Effector memory CD8-positive, alpha-beta T cell (primary cell): ENCODE results near the gene C1QTNF7.
A peak's percentile ranks its signal among the peaks of the same experiment; 100 is the strongest.

Experiments
- ATAC-seq: fragments of 150-1000 bp; cut with Tn5 transposase; replicated peaks from 2 replicates; pipeline ENCODE4 v1.10.0; 2021; ENCODE audit warnings: mild to moderate bottlenecking, moderate library complexity
- DNase-seq, 3 experiments: peaks; one replicate each; pipeline ENCODE4 v3.0.0; 2021
- H3K27ac Mint-ChIP-seq, 2 donors: one replicate each; pipeline ENCODE4 v1.8.0; 2022; ENCODE audit warnings: mild to moderate bottlenecking in 2 of 2, mixed read lengths in 2 of 2, moderate library complexity in 2 of 2
- H3K27me3 Mint-ChIP-seq, 2 donors: one replicate each; pipeline ENCODE4 v1.8.0; 2022; ENCODE audit warnings: mixed read lengths in 2 of 2
- H3K36me3 Mint-ChIP-seq: one replicate; pipeline ENCODE4 v1.8.0; 2022; ENCODE audit warnings: mild to moderate bottlenecking, moderate library complexity, mixed read lengths; ENCODE audit not compliant: insufficient read depth
- H3K4me1 Mint-ChIP-seq, 2 donors: one replicate each; pipeline ENCODE4 v1.8.0; 2022; ENCODE audit warnings: low read depth in 2 of 2, mixed read lengths in 2 of 2
- H3K4me3 Mint-ChIP-seq, 2 donors: one replicate each; pipeline ENCODE4 v1.8.0; 2022; ENCODE audit warnings: mild to moderate bottlenecking in 2 of 2, mixed read lengths in 2 of 2, moderate library complexity in 2 of 2
- H3K9me3 Mint-ChIP-seq, 2 donors: one replicate each; pipeline ENCODE4 v1.8.0; 2022; ENCODE audit warnings: mixed read lengths in 2 of 2
- total RNA-seq, 9 experiments: gene quantifications; one replicate each; lab custom pipeline; 2026; lab: John Stamatoyannopoulos, UW

C1QTNF7 gene, protein sequence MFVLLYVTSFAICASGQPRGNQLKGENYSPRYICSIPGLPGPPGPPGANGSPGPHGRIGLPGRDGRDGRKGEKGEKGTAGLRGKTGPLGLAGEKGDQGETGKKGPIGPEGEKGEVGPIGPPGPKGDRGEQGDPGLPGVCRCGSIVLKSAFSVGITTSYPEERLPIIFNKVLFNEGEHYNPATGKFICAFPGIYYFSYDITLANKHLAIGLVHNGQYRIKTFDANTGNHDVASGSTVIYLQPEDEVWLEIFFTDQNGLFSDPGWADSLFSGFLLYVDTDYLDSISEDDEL
- 0 to 0.07 (median 0) reads per million in 9 experiments for total RNA-seq

DNA sequence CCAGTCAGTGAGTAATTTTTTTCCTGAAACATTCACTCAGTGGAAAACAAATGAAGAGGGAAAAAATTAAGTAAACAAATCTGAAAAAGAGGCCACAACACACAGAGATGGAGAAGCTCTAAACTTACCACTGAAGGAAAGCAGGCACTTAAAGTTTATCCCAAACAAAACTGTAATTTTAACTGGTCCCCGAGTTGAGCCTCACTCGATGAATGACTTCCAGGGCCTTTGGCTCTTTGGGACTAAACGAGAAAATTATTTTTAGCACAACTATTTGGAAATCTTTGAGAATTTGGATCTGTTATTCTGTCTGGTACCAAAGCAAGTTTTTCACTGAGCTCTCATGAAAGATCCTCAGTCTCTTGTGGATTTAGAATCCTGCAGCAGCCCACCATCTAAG, at the start of gene C1QTNF7:
Gene C1QTNF7 (plus strand): TSS at position 333 of the 400 bp plus-strand sequence. CDS start 7,711 bp downstream, outside the sequence.
- peaks cover 0 to 2% of the 10 kb centered on the region in 2 donors for H3K4me1 Mint-ChIP-seq
- ATAC-seq (no peak), DNase-seq (no peak)
- H3K4me3 Mint-ChIP-seq, result no peak within 1 kb of the TSS
- H3K27ac Mint-ChIP-seq, result no peak within 1 kb of the TSS
- H3K27me3 Mint-ChIP-seq, result peaks cover 11 to 15% of the 10 kb centered on the region in 2 donors
- H3K36me3 Mint-ChIP-seq, result no peaks in the 10 kb centered on the region
- no peaks in the 10 kb centered on the region for H3K9me3 Mint-ChIP-seq

- Mint-ChIP-seq H3K27me3 (peaks cover 9 to 17% of the 10 kb centered on the region in 2 donors), H3K9me3 (no peaks in the 10 kb centered on the region), H3K27ac (no peak overlapping the region), H3K36me3 (no peaks in the 10 kb centered on the region), H3K4me1 (peaks cover 2 to 5% of the 10 kb centered on the region in 2 donors), H3K4me3 (no peak overlapping the region)
- ATAC-seq, result no peak
- DNase-seq, result no peak
Measured at GRCh38 chr4:15378062-15378461, 49.8 kb upstream of the C1QTNF7 start.

- ATAC-seq (no peak), DNase-seq (no peak)
- Mint-ChIP-seq H3K27ac (no peak overlapping the region), H3K36me3 (no peaks in the 10 kb centered on the region), H3K9me3 (no peaks in the 10 kb centered on the region), H3K4me3 (no peak overlapping the region), H3K4me1 (peaks cover 2 to 5% of the 10 kb centered on the region in 2 donors), H3K27me3 (peaks cover 9 to 17% of the 10 kb centered on the region in 2 donors)
Measured at GRCh38 chr4:15378493-15378892, 49.3 kb upstream of the C1QTNF7 start.

DNA sequence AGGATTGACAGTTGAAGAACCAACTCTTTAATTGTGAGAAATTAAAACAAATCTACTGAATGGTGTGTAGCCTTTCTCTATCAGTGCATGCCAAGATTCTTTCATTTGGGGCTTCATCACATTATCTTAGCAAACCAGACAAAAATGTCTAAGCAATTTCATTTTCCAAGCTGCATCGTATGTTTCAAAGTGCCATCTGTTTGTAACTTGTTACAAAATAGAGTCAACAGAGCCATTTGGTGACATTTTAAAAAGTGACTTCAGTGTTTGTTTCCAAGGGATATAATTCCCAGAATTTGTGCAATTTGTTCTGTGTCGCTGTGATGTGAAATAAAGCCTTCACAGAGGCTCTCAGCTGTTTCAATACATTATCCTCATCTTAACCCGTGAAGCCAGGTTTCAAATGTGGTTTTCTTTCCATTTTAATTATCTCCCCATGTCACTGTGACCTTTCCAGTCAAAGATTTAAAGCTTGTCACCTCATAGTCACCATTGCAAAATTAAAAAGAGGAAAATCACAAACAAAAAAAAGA, 46.0 kb upstream of the C1QTNF7 start:
- Mint-ChIP-seq H3K4me3 (no peak overlapping the region), H3K9me3 (no peaks in the 10 kb centered on the region), H3K36me3 (no peaks in the 10 kb centered on the region), H3K27ac (no peak overlapping the region), H3K4me1 (peaks cover 0 to 2% of the 10 kb centered on the region in 2 donors), H3K27me3 (peaks cover 10 to 13% of the 10 kb centered on the region in 2 donors)
- DNase-seq, result no peak
- no peak for ATAC-seq

DNA sequence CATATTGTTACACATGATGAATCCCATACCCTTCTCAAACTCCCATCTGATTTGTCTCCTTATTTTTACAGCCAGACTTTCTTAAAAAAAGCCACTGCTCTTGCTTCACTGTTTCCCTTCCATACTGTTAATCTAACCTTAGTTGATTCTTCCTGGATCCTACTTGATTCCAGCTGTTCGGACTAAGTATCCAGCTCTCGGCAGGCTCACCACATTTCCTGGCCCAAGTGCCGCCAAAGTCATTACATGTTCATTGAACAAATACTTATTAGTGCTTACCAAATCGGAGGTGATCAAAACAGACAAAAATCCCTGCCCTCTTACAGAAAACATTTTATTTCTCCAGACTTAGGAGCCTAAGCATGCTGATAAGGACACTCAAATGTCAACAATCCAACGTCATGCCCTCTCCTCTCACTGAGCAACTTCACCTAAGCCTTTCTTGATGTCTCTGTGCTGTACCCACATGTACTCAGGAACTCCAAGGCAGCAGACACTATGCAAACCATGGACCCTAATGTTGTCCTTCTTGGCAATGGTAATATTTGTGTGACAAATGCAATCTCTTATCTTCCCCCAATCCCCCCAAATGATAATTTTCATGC, 45.1 kb upstream of the C1QTNF7 start:
- H3K27me3 Mint-ChIP-seq, result peaks cover 10 to 13% of the 10 kb centered on the region in 2 donors
- no peaks in the 10 kb centered on the region for H3K36me3 Mint-ChIP-seq
- DNase-seq (no peak), ATAC-seq (no peak)
- no peak overlapping the region for H3K27ac Mint-ChIP-seq
- H3K4me3 Mint-ChIP-seq, result no peak overlapping the region
- H3K4me1 Mint-ChIP-seq, result peaks cover 0 to 2% of the 10 kb centered on the region in 2 donors
- no peaks in the 10 kb centered on the region for H3K9me3 Mint-ChIP-seq

DNA sequence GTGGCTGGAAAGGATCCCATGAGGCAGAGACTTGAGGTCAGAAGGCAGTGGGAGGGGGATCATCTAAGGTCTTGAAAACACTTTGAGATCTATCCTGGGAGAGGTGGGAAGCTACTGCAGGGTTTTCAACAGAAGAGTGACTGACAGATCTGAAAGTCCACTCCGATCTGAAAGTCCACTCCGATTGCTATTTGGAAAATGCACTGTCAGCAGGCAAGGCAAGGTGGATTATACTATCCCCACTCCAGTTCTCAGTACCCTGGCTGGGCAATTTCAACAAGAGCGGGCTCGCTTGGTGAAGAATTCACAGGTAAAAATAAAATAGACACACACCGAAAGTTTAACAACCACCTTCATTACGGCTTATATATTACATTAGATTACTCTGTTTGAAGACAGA, 42.3 kb upstream of the C1QTNF7 start:
- Mint-ChIP-seq H3K27ac (no peak overlapping the region), H3K4me1 (no peaks in the 10 kb centered on the region), H3K36me3 (no peaks in the 10 kb centered on the region), H3K9me3 (no peaks in the 10 kb centered on the region), H3K27me3 (peaks cover 10 to 13% of the 10 kb centered on the region in 2 donors), H3K4me3 (no peak overlapping the region)
- DNase-seq (no peak), ATAC-seq (no peak)

DNA sequence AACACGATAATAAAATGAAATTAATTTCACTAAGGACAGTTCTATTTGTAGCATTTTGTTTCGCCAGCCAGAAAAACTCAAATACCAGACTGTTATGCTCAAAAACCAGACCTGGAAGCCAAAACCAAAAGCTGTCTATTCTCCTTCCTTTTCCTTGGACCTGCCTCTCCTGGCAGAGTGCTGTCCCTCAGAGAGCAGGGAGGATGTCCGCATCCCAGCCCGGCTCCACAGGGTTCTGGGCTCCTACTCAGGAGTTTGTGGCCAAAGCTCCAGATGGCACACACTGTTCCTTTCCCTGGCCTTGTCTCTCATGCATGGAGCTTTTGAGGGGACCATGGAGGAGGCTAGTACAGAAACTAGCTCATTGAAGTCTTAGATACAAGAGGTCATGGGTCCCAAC, 41.9 kb upstream of the C1QTNF7 start:
- H3K4me1 Mint-ChIP-seq, result no peaks in the 10 kb centered on the region
- no peaks in the 10 kb centered on the region for H3K9me3 Mint-ChIP-seq
- H3K27me3 Mint-ChIP-seq, result peaks cover 10 to 13% of the 10 kb centered on the region in 2 donors
- no peak for DNase-seq
- no peak for ATAC-seq
- H3K4me3 Mint-ChIP-seq, result no peak overlapping the region
- no peaks in the 10 kb centered on the region for H3K36me3 Mint-ChIP-seq
- H3K27ac Mint-ChIP-seq, result no peak overlapping the region

- H3K27ac Mint-ChIP-seq, result no peak overlapping the region
- ATAC-seq, result no peak
- no peaks in the 10 kb centered on the region for H3K9me3 Mint-ChIP-seq
- no peaks in the 10 kb centered on the region for H3K4me1 Mint-ChIP-seq
- no peaks in the 10 kb centered on the region for H3K27me3 Mint-ChIP-seq
- H3K36me3 Mint-ChIP-seq, result no peaks in the 10 kb centered on the region
- no peak for DNase-seq
- no peak overlapping the region for H3K4me3 Mint-ChIP-seq
Measured at GRCh38 chr4:15390494-15390893, 37.3 kb upstream of the C1QTNF7 start.

DNA sequence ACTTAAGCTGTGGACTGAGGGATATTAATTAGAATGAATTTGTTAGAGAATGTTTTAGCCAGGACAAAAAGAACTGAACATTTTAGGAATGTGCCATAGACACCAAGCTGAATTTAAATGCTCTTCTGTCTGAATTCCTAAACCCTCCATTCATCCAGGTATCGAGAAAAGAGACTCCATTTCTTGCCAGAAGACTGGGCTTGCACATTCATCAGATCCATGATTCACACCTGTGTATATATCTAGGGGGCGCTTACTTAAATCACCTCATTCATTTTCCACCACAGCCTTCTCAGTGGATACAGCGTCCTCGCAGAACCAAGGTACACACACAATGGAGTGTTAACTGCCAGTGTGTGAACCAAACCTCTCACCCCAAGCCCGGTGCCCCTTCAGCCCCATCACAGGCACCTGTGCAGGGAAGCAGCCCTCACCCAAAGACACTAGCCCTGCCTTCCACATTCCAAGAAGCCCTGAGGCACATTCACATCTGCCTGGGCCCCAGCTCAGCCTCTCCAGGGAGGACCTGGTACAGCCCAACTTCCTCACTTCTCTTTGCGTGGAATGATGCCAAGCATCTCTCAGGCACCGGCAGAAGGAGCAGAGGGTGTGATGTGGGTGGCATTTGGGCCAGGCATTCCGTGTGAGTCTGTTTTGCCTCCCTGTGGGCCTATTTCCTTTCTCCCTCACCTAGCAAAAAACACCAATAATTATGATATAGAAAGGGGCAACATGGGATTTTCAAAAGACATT, 35.6 kb upstream of the C1QTNF7 start:
- DNase-seq (no peak), ATAC-seq (no peak)
- no peaks in the 10 kb centered on the region for H3K36me3 Mint-ChIP-seq
- H3K27ac Mint-ChIP-seq, result no peak overlapping the region
- no peak overlapping the region for H3K4me3 Mint-ChIP-seq
- H3K27me3 Mint-ChIP-seq, result no peaks in the 10 kb centered on the region
- H3K9me3 Mint-ChIP-seq, result no peaks in the 10 kb centered on the region
- peaks cover 2 to 3% of the 10 kb centered on the region in 2 donors for H3K4me1 Mint-ChIP-seq

GRCh38 chr4:15395311-15395710, 32.5 kb upstream of the C1QTNF7 start:
- no peaks in the 10 kb centered on the region for H3K27me3 Mint-ChIP-seq
- H3K27ac Mint-ChIP-seq, result no peak overlapping the region
- DNase-seq (no peak), ATAC-seq (no peak)
- no peaks in the 10 kb centered on the region for H3K9me3 Mint-ChIP-seq
- H3K36me3 Mint-ChIP-seq, result no peaks in the 10 kb centered on the region
- H3K4me3 Mint-ChIP-seq, result no peak overlapping the region
- peaks cover 2 to 3% of the 10 kb centered on the region in 2 donors for H3K4me1 Mint-ChIP-seq

GRCh38 chr4:15396157-15396800, 31.6 kb upstream of the C1QTNF7 start:
- H3K27ac Mint-ChIP-seq, result no peak overlapping the region
- H3K4me1 Mint-ChIP-seq, result peaks cover 9% of the 10 kb centered on the region in 2 donors
- H3K9me3 Mint-ChIP-seq, result no peaks in the 10 kb centered on the region
- DNase-seq, result peak; percentile 22 to 45 (median 28)
- peak; percentile 69 for ATAC-seq
- H3K36me3 Mint-ChIP-seq, result no peaks in the 10 kb centered on the region
- H3K27me3 Mint-ChIP-seq, result no peaks in the 10 kb centered on the region
- H3K4me3 Mint-ChIP-seq, result no peak overlapping the region

GRCh38 chr4:15398001-15398400, 29.8 kb upstream of the C1QTNF7 start:
- Mint-ChIP-seq H3K36me3 (no peaks in the 10 kb centered on the region), H3K4me3 (no peak overlapping the region), H3K9me3 (no peaks in the 10 kb centered on the region), H3K4me1 (peaks cover 14 to 16% of the 10 kb centered on the region in 2 donors), H3K27ac (no peak overlapping the region), H3K27me3 (peaks cover 1 to 2% of the 10 kb centered on the region in 2 donors)
- ATAC-seq, result no peak
- DNase-seq, result no peak

GRCh38 chr4:15398732-15399131, 29.1 kb upstream of the C1QTNF7 start:
- Mint-ChIP-seq H3K4me3 (no peak overlapping the region), H3K27me3 (peaks cover 6 to 7% of the 10 kb centered on the region in 2 donors), H3K4me1 (peaks cover 14 to 16% of the 10 kb centered on the region in 2 donors), H3K27ac (no peak overlapping the region), H3K36me3 (no peaks in the 10 kb centered on the region), H3K9me3 (no peaks in the 10 kb centered on the region)
- no peak for DNase-seq
- no peak for ATAC-seq
